Stomach (tissue), 4 donors: ENCODE measurements around the gene RND2.

Experiments
- POLR2A ChIP-seq, 4 donors: fragments of 450-650 bp; IDR thresholded peaks; one replicate each; pipeline ENCODE4 v1.6.1; 2016; ENCODE audit warnings: antibody characterized with exemption in 4 of 4, control low read depth in 2 of 4, mild to moderate bottlenecking in 1 of 4, moderate library complexity in 1 of 4
- TF ChIP-seq, protein P1 (sequence below), 7 experiments: fragments of 450-650 bp in 4 of 7; fragments of 200-600 bp in 3 of 7; sonication (generic) in 3 of 7; IDR thresholded peaks; one replicate each; pipeline ENCODE4 v1.5.1; 2016 to 2019; ENCODE audit warnings: antibody characterized with exemption in 7 of 7, control low read depth in 2 of 7, mild to moderate bottlenecking in 1 of 7

- TF ChIP-seq, protein P1, sequence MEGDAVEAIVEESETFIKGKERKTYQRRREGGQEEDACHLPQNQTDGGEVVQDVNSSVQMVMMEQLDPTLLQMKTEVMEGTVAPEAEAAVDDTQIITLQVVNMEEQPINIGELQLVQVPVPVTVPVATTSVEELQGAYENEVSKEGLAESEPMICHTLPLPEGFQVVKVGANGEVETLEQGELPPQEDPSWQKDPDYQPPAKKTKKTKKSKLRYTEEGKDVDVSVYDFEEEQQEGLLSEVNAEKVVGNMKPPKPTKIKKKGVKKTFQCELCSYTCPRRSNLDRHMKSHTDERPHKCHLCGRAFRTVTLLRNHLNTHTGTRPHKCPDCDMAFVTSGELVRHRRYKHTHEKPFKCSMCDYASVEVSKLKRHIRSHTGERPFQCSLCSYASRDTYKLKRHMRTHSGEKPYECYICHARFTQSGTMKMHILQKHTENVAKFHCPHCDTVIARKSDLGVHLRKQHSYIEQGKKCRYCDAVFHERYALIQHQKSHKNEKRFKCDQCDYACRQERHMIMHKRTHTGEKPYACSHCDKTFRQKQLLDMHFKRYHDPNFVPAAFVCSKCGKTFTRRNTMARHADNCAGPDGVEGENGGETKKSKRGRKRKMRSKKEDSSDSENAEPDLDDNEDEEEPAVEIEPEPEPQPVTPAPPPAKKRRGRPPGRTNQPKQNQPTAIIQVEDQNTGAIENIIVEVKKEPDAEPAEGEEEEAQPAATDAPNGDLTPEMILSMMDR (IDR thresholded peaks at IDR 0.05) = no peak
- TF ChIP-seq POLR2A (IDR thresholded peaks at IDR 0.05) = no peak
Observed at GRCh38 chr17:43070872-43071271, 45.8 kb downstream of the RND2 start.
